Bronchial epithelial cell (primary cell): ENCODE measurements around the gene MARCHF7. TPM values are rescaled to one million over a fixed set of nuclear protein-coding genes. Genes with fewer than 3 reads are reported as not detected.
A peak's percentile ranks its signal among the peaks of the same experiment; 100 is the strongest.
"Not testable (repeated sequence)": the region's sequence is repeated elsewhere in the genome, so short reads cannot be mapped to it uniquely, and the experiment has no call there.

Experiments used
- DNase-seq: peaks from one replicate; pipeline ENCODE4 v3.0.0-alpha.2; 2010; ENCODE audit warnings: low read depth
- FAIRE-seq: peaks from 2 replicates; lab custom pipeline; 2011; peaks lifted over from hg19 to GRCh38; lab: Jason Lieb, UNC
- H3K27me3 ChIP-seq: 2 replicates; pipeline ENCODE4 v1.5.1; 2011; ENCODE audit warnings: low read length; ENCODE audit not compliant: control insufficient read depth, insufficient read depth
- H3K36me3 ChIP-seq: 2 replicates; pipeline ENCODE4 v1.5.1; 2011; ENCODE audit warnings: low read length; ENCODE audit not compliant: control insufficient read depth, insufficient read depth
- H3K4me3 ChIP-seq: 2 replicates; pipeline ENCODE4 v1.5.1; 2011; ENCODE audit warnings: mild to moderate bottlenecking, low read depth, low read length, control low read depth
- CTCF ChIP-seq: IDR thresholded peaks from 2 replicates; pipeline ENCODE4 v1.5.1; 2011; ENCODE audit warnings: mild to moderate bottlenecking, moderate library complexity, low read length, control low read depth, inconsistent platforms; ENCODE audit not compliant: insufficient read depth, severe bottlenecking
- total RNA-seq: library from RNA; depleted of rRNA; stranded (reverse); fragments of >200 nt; gene quantifications from 2 replicates; pipeline ENCODE4 v1.2.1, GENCODE V29; 2014

MARCHF7 gene
- total RNA-seq, 1 donor from 2014 or later: 103 TPM

- FAIRE-seq: no peak
- H3K4me3 ChIP-seq: no peak overlapping the region
- H3K27me3 ChIP-seq: no peaks in the 10 kb centered on the region
- no peak for TF ChIP-seq CTCF
- DNase-seq: no peak
- peaks cover 21% of the 10 kb centered on the region for H3K36me3 ChIP-seq
Observed at GRCh38 chr2:159738509-159739390, 26.4 kb downstream of the MARCHF7 start.

- TF ChIP-seq CTCF: no peak
- no peaks in the 10 kb centered on the region for H3K27me3 ChIP-seq
- no peak for FAIRE-seq
- H3K36me3 ChIP-seq: peaks cover 20% of the 10 kb centered on the region
- H3K4me3 ChIP-seq: no peak overlapping the region
- DNase-seq: no peak
Observed at GRCh38 chr2:159742846-159743245, 30.5 kb downstream of the MARCHF7 start.

- H3K36me3 ChIP-seq: peaks cover 14% of the 10 kb centered on the region
- FAIRE-seq: peak; percentile 13
- H3K4me3 ChIP-seq: no peak overlapping the region
- no peaks in the 10 kb centered on the region for H3K27me3 ChIP-seq
- no peak for DNase-seq
- no peak for TF ChIP-seq CTCF
Observed at GRCh38 chr2:159744363-159744762, 32.1 kb downstream of the MARCHF7 start.

GRCh38 chr2:159745237-159745636, 32.9 kb downstream of the MARCHF7 start:
- H3K27me3 ChIP-seq, FAIRE-seq, H3K4me3 ChIP-seq, DNase-seq: not testable (repeated sequence)
- H3K36me3 ChIP-seq: peaks cover 14% of the 10 kb centered on the region

GRCh38 chr2:159748089-159748488, 35.8 kb downstream of the MARCHF7 start:
- no peak for TF ChIP-seq CTCF
- Histone ChIP-seq H3K36me3 (peaks cover 13% of the 10 kb centered on the region), H3K27me3 (no peaks in the 10 kb centered on the region), H3K4me3 (no peak overlapping the region)
- DNase-seq (no peak), FAIRE-seq (no peak)

GRCh38 chr2:159750873-159751272, 38.6 kb downstream of the MARCHF7 start:
- TF ChIP-seq CTCF: no peak
- DNase-seq: no peak
- Histone ChIP-seq H3K4me3 (no peak overlapping the region), H3K27me3 (no peaks in the 10 kb centered on the region), H3K36me3 (peaks cover 11% of the 10 kb centered on the region)
- FAIRE-seq: no peak
